Adrenal gland (tissue), 12 donors: ENCODE data around the gene TNKS1BP1. TPM values are rescaled to one million over a fixed set of nuclear protein-coding genes. Genes with fewer than 3 reads are reported as not detected.
"Not testable (repeated sequence)": the region's sequence is repeated elsewhere in the genome, so short reads cannot be mapped to it uniquely, and the experiment has no call there.

Experiments used
- DNase-seq, 7 donors: peaks; one replicate each; pipeline ENCODE4 v3.0.0-alpha.2; 2019 to 2020
- H3K27ac ChIP-seq, 5 donors: fragments of 200-600 bp; sonication (generic) in 4 of 5; 1 replicate in 3 of 5; 2 replicates in 2 of 5; pipeline versions ENCODE4 v1.5.1 to v1.8.0; 2016 to 2020; ENCODE audit warnings: mild to moderate bottlenecking in 1 of 5
- H3K27me3 ChIP-seq: fragments of 200-600 bp; 2 replicates; pipeline ENCODE4 v1.8.0; 2021
- H3K36me3 ChIP-seq, 2 donors: fragments of 200-600 bp; replicated peaks in 1 of 2; 1 replicate in 1 of 2; 2 replicates in 1 of 2; pipeline versions ENCODE4 v1.5.1 to v1.8.0; 2018 to 2022
- H3K4me1 ChIP-seq, 2 donors: fragments of 200-600 bp; replicated peaks in 1 of 2; 1 replicate in 1 of 2; 2 replicates in 1 of 2; pipeline versions ENCODE4 v1.5.1 to v1.8.0; 2018 to 2021
- H3K4me3 ChIP-seq, 4 donors: fragments of 200-600 bp; sonication (generic) in 3 of 4; one replicate each; pipeline ENCODE4 v1.5.1; 2016 to 2018
- H3K9me3 ChIP-seq, 3 donors: fragments of 200-600 bp; sonication (generic) in 1 of 3; replicated peaks in 1 of 3; 1 replicate in 2 of 3; 2 replicates in 1 of 3; pipeline versions ENCODE4 v1.5.1 to v1.8.0; 2016 to 2021
- CTCF ChIP-seq, 6 experiments: fragments of 450-650 bp in 4 of 6; fragments of 200-600 bp in 2 of 6; sonication (generic) in 1 of 6; IDR thresholded peaks; 1 replicate in 5 of 6; 2 replicates in 1 of 6; pipeline versions ENCODE4 v1.5.1 to v1.8.0; 2016 to 2021; ENCODE audit warnings: antibody characterized with exemption in 6 of 6, mild to moderate bottlenecking in 2 of 6, moderate library complexity in 1 of 6
- POLR2A ChIP-seq, 2 donors: fragments of 450-650 bp; IDR thresholded peaks; one replicate each; pipeline ENCODE4 v1.6.1; 2017; ENCODE audit warnings: antibody characterized with exemption in 2 of 2, mild to moderate bottlenecking in 2 of 2, moderate library complexity in 1 of 2
- WGBS, 4 donors: extraction: QIAGEN DNeasy Blood & Tissue Kit in 2 of 4; methylation state at CpG; one replicate each; pipeline versions ENCODE4 v1.1.5 to v1.1.7; 2013 to 2017; 5-methylcytosine and 5-hydroxymethylcytosine counted together
- intact Hi-C, 2 donors: fragments of 100-400 bp; cut with DNase I; formaldehyde crosslinking; loops; one replicate each; pipeline versions ENCODE4 v1.14.1 to v1.15.0; 2022 to 2023
- polyA plus RNA-seq, 3 donors: library from polyadenylated mRNA; stranded (reverse); fragments of 200-250 nt in 2 of 3; fragments of 350-450 nt in 1 of 3; fragmentation: Illumina TruSeq in 1 of 3; extraction: RNeasy Lipid Tissue Mini Kit (QIAGEN cat#74804) in 1 of 3; gene quantifications; one replicate each; pipeline ENCODE4 v1.2.3, GENCODE V29; 2013 to 2014
- total RNA-seq, 9 donors: library from RNA; depleted of rRNA in 4 of 9; stranded (reverse); fragments of >200 nt in 4 of 9; fragments of 120-200 nt in 1 of 9; fragmentation: NEBNext Ultra II Directional in 1 of 9; extraction: Animal tissue kit (Norgen Biotek cat#: 25700) in 1 of 9; gene quantifications; one replicate each; pipeline versions ENCODE4 v1.1.0 to v1.2.4, GENCODE V29; 2013 to 2023
- donor health status: healthy with polysubstance abuse.
- donor health status: Bipolar disorder and iron deficiency.
- donor health status: DM: yes; HTN: yes; CAD: no.
- donor health status: DM: no; HTN: no; CAD: no.
- donor health status: DM: no; HTN: no; CAD: no.
- donor health status: DM: yes; HTN: yes; CAD: no.

Gene TNKS1BP1
- total and polyA plus RNA-seq, 12 donors: 24.5 to 338 (median 140) TPM

GRCh38 chr11:57283231-57283990 is 41.3 kb downstream of the TNKS1BP1 start:
- 87 to 100% (median 96%) methylated on average over 2 of the region's 2 CpGs for WGBS, 4 donors
- intact Hi-C loops: no loop called here

DNA sequence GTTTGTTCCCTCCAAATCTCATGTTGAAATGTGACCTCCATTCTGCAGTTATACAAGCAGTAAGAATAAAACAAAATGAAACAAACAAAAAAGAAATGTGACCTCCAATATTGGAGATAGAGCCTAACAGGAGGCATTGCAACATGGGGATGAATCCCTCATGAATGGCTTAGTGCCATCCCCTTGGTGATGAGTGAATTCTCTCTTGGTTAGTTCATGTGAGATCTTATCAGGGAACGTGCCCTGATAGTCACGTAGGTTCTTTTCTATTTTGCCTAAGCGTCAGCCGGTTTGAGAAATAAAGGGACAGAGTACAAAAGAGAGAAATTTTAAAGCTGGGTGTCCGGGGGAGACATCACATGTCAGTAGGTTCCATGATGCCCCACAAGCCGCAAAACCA is 43.2 kb downstream of the TNKS1BP1 start:
- peaks cover 0 to 19% of the 10 kb centered on the region in 2 donors for H3K4me1 ChIP-seq
- H3K27ac ChIP-seq, DNase-seq, H3K4me3 ChIP-seq, intact Hi-C loops, H3K36me3 ChIP-seq, H3K27me3 ChIP-seq, H3K9me3 ChIP-seq: not testable (repeated sequence)
- WGBS, 4 donors: 72 to 92% (median 86%) methylated on average over 6 of the region's 6 CpGs

More at GRCh38 chr11:57283231-57283990, 41.3 kb downstream of the TNKS1BP1 start:
- no peaks in the 10 kb centered on the region for H3K36me3 ChIP-seq
- TF ChIP-seq CTCF (IDR thresholded peaks at IDR 0.05): no peak
- TF ChIP-seq POLR2A (IDR thresholded peaks at IDR 0.05): no peak
- DNase-seq: no peak
- H3K27me3 ChIP-seq: no peaks in the 10 kb centered on the region
- H3K4me3 ChIP-seq: no peak overlapping the region
- peaks cover 0 to under 1% of the 10 kb centered on the region in 2 donors for H3K4me1 ChIP-seq
- H3K9me3 ChIP-seq: no peaks in the 10 kb centered on the region
- H3K27ac ChIP-seq: no peak overlapping the region

- TF ChIP-seq POLR2A (IDR thresholded peaks at IDR 0.05): no peak
- no peak for TF ChIP-seq CTCF (IDR thresholded peaks at IDR 0.05)
- intact Hi-C loops: no loop called here
Measured at GRCh38 chr11:57279116-57279515, 45.6 kb downstream of the TNKS1BP1 start.

DNA sequence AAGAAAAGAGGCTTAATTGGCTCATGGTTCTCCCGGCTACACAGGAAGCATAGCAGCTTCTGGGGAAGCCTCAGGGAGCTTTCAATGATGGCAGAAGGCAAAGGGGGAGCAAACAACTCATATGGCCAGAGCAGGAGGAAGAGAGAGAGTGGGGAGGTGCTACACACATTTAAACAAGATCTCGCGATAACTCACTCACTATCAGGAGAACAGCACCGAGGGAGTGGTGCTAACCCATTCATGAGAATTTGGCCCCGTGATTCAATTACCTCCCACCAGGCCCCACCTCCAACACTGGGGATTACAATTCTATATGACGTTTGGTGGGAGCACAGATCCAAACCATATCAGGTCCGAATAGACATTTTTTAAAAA is 46.0 kb downstream of the TNKS1BP1 start:
- no peaks in the 10 kb centered on the region for H3K36me3 ChIP-seq
- intact Hi-C loops: no loop called here
- H3K27me3 ChIP-seq: no peaks in the 10 kb centered on the region
- 83 to 91% (median 88%) methylated on average over 7 of the region's 7 CpGs for WGBS, 4 donors
- H3K9me3 ChIP-seq: no peaks in the 10 kb centered on the region
- H3K4me3 ChIP-seq: no peak overlapping the region
- no peak for DNase-seq
- peaks cover 7 to 25% of the 10 kb centered on the region in 2 donors for H3K4me1 ChIP-seq
- no peak overlapping the region for H3K27ac ChIP-seq
- TF ChIP-seq CTCF (IDR thresholded peaks at IDR 0.05) (no peak), POLR2A (IDR thresholded peaks at IDR 0.05) (no peak)

More at GRCh38 chr11:57279116-57279515, 45.6 kb downstream of the TNKS1BP1 start:
- no peak for DNase-seq
- 89 to 93% (median 91%) methylated on average over 5 of the region's 5 CpGs for WGBS, 4 donors
- no peaks in the 10 kb centered on the region for H3K27me3 ChIP-seq
- no peak overlapping the region for H3K27ac ChIP-seq
- no peak overlapping the region for H3K4me3 ChIP-seq
- H3K9me3 ChIP-seq: no peaks in the 10 kb centered on the region
- H3K4me1 ChIP-seq: peaks cover 7 to 25% of the 10 kb centered on the region in 2 donors
- no peaks in the 10 kb centered on the region for H3K36me3 ChIP-seq
